Adipocyte (in vitro differentiated cells): ENCODE measurements around the gene ENKD1.

Experiments
- DNase-seq: peaks from one replicate; pipeline ENCODE4 v3.0.0-alpha.2; 2015; ENCODE audit warnings: low read depth
- H3K27me3 ChIP-seq: replicated peaks from 2 replicates; pipeline ENCODE4 v1.7.0; 2013; ENCODE audit warnings: mild to moderate bottlenecking, low read length, moderate library complexity; ENCODE audit not compliant: control insufficient read depth, insufficient read depth
- H3K36me3 ChIP-seq: 2 replicates; pipeline ENCODE4 v1.7.0; 2013; ENCODE audit warnings: low read length, mild to moderate bottlenecking, moderate library complexity; ENCODE audit not compliant: control insufficient read depth, insufficient read depth, severe bottlenecking
- H3K4me1 ChIP-seq: 2 replicates; pipeline ENCODE4 v1.7.0; 2013; ENCODE audit warnings: mild to moderate bottlenecking, low read length, moderate library complexity; ENCODE audit not compliant: control insufficient read depth, insufficient read depth
- H3K4me3 ChIP-seq: 2 replicates; pipeline ENCODE4 v1.7.0; 2013; ENCODE audit warnings: mild to moderate bottlenecking, low read length, moderate library complexity
- H3K9ac ChIP-seq: 2 replicates; pipeline ENCODE4 v1.7.0; 2013; ENCODE audit warnings: mild to moderate bottlenecking, low read length, moderate library complexity
- H3K9me3 ChIP-seq: 2 replicates; pipeline ENCODE4 v1.7.0; 2013; ENCODE audit warnings: mild to moderate bottlenecking, low read length, moderate library complexity; ENCODE audit not compliant: control insufficient read depth

Gene ENKD1

DNA sequence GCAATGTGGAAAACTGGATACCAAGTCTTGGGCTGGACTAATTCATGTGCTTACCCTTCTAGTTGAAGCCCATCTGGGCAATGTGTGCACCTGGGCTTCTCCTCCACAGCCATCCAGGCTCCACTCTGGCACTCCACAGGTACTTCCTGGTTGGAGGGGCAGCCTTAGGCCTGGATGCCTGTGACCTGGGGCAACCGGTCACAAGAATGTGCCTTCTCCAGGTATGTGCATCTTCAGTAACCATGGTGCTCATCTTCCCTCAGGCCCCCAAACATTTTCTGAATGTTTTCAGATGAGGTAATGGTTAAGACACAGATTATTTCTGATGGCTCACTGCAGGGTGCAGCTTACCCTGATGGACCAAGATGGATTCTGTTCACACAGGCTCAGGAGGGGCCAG lies 11.2 kb upstream of the ENKD1 start:
- Histone ChIP-seq H3K9me3 (no peaks in the 10 kb centered on the region), H3K27me3 (no peaks in the 10 kb centered on the region), H3K4me1 (peaks cover 41% of the 10 kb centered on the region), H3K4me3 (no peak overlapping the region), H3K9ac (no peak overlapping the region), H3K36me3 (peaks cover 3% of the 10 kb centered on the region)
- no peak for DNase-seq

DNA sequence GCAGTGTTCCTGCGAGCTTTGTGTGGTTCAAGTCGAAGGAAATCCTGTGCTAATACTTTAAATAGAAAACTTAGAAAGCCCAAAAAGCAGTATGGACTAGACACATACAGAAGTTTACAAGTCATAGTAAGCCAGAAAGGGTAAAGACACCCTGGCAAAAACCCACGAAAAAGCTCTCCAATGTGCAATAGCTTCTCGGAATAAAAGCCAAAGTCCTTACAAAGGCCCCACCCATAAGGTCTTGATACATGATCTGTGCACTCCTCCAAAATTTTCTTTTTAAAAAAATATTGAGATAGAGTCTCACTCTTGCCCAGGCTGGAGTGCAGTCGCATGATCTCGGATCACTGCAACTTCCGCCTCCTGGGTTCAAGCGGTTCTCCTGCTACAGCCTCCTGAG lies 10.4 kb upstream of the ENKD1 start:
- Histone ChIP-seq H3K27me3 (no peaks in the 10 kb centered on the region), H3K36me3 (no peaks in the 10 kb centered on the region), H3K4me3 (no peak overlapping the region), H3K9me3 (no peaks in the 10 kb centered on the region), H3K4me1 (peaks cover 41% of the 10 kb centered on the region), H3K9ac (peak overlapping the region; percentile 23)
- no peak for DNase-seq

DNA sequence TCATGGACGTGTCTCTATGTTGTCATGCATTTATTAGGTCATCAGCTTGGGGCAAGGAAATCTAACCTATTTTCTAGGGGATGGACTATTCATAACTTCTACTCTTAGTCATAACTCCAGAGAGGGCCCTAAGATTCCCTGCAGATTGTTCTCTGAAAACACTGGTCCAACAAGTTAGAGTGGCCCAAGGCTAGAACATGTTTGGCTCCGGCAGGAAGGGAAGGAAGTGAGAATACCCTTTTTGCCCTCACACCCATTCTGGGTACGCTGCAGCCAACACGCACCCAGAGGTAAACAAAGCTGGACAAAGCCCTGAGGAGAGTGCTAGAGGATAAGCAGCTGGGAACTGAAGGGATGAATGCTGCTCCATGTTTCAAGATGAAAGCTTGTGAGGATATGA lies 10.0 kb upstream of the ENKD1 start:
- no peaks in the 10 kb centered on the region for H3K27me3 ChIP-seq
- DNase-seq: no peak
- H3K9ac ChIP-seq: peak overlapping the region; percentile 23
- no peaks in the 10 kb centered on the region for H3K36me3 ChIP-seq
- H3K4me1 ChIP-seq: peaks cover 41% of the 10 kb centered on the region
- no peak overlapping the region for H3K4me3 ChIP-seq
- no peaks in the 10 kb centered on the region for H3K9me3 ChIP-seq

DNA sequence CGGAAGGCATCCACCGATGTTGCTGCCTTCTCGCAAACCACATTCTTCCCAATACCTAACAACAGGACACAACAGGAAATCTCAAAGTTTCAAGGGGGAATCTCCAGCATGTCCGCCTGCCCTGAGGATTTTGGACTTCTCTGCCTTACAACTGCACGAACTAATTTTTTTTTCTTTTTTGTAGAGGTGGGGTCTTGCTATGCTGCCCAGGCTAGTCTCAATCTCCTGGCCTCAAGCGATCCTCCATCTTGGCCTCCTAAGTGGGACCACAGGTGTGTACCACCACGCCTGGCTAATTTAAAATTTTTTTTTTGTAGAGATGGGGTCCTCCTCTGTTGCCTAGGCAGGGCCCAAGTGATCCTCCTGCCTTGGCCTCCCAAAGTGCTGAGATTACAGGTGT lies 9.4 kb upstream of the ENKD1 start:
- Histone ChIP-seq H3K4me3 (no peak overlapping the region), H3K9me3 (no peaks in the 10 kb centered on the region), H3K36me3 (no peaks in the 10 kb centered on the region), H3K9ac (no peak overlapping the region), H3K4me1 (peaks cover 41% of the 10 kb centered on the region), H3K27me3 (no peaks in the 10 kb centered on the region)
- no peak for DNase-seq

DNA sequence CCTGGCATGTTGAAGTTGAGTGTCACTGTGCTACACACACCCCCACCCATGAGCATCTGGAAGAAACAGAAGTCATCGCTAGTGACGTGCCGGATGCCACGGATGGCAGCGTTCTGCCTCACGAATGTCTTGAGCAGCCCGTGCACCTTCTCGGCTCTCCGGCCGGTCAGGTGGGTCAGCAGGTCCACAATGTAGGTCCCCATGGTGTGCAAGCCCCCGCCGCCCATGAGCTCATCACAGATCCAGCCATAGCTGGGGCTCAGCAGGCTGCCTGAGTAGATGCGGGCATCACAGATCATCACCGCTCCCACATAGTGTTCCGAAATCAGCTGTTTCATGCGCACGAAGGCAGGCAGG lies 9.0 kb upstream of the ENKD1 start:
- Histone ChIP-seq H3K9me3 (no peaks in the 10 kb centered on the region), H3K9ac (no peak overlapping the region), H3K27me3 (no peaks in the 10 kb centered on the region), H3K4me1 (peaks cover 41% of the 10 kb centered on the region), H3K36me3 (no peaks in the 10 kb centered on the region), H3K4me3 (no peak overlapping the region)
- no peak for DNase-seq

DNA sequence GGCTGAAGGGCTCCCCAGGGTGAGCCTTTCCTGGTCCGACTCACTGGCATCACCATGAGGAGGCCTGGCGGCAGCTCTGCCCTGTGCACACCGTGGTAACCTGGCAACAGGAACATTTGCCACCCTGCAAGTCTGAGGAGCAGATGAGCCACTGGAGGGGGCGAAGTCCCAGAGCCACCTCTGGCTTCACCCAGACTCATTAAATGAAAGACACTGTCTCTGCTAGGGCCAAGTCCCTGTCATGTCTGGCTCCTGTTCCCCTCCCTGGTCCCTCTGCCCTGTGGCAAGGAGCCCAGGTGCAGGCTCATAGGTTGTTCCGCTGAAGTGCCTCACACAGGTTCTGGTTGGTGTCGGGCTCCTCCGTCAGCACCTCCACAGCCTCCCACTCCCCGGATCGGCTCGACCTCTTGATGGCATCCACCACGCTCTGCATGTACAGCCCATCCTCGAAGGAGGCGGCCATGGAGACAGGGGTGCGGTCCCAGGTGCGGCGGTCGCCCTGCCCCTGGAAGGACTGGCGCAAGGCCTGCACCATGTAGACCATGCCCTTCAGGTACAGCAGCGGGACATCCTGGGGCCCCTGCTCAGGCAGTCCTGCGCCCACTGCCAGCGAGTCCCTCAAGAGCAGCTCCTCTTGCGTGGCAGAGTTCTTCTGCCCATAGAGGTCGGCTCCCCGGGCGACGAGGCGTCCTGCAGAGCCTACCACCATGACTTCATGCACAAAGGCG lies 8.5 kb upstream of the ENKD1 start:
- DNase-seq: no peak
- Histone ChIP-seq H3K4me3 (no peak overlapping the region), H3K4me1 (peaks cover 41% of the 10 kb centered on the region), H3K9ac (peak overlapping the region; percentile 69), H3K9me3 (no peaks in the 10 kb centered on the region), H3K27me3 (no peaks in the 10 kb centered on the region), H3K36me3 (no peaks in the 10 kb centered on the region)

DNA sequence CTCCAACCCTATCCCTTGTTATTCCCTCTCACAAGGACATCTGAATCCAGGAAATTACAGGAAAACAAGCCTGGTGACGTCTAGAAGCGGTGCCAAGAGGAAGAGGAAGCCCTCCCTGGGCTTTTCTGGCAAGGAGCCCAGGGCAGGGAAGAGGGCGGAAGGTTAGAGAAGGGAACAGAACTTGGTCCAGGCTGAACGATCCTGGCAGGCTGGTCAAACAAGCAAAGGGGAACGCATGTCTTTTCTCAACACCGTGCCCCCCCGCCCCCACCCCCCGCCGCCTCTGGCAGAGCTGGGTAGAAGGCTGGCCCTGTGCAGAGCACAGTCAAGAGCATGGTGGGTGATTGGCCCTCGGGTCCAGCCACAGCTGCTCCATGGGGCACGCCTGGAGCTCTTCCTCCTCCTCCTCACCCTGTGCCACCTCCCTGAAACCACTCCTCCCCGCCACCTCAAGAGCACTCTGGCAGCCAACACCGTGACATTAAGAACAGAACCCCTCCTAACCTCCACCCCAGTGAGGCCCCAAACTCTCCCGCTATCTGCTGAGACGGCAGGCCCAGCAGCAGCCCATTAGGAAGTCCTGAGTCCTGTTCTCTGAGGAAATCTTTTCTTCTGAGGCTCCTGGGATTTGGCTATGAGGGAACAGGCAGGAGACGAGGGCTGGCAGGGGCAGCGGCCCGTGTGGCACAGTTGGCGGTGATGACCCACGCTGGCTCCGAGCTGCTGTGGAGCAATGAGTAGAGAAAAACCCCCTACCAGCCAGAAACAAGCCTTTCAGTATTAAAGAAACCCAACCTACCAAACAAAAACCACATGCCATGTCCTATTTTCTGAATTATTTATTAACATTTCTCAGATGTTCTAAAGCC lies 7.4 kb upstream of the ENKD1 start:
- no peak for DNase-seq

DNA sequence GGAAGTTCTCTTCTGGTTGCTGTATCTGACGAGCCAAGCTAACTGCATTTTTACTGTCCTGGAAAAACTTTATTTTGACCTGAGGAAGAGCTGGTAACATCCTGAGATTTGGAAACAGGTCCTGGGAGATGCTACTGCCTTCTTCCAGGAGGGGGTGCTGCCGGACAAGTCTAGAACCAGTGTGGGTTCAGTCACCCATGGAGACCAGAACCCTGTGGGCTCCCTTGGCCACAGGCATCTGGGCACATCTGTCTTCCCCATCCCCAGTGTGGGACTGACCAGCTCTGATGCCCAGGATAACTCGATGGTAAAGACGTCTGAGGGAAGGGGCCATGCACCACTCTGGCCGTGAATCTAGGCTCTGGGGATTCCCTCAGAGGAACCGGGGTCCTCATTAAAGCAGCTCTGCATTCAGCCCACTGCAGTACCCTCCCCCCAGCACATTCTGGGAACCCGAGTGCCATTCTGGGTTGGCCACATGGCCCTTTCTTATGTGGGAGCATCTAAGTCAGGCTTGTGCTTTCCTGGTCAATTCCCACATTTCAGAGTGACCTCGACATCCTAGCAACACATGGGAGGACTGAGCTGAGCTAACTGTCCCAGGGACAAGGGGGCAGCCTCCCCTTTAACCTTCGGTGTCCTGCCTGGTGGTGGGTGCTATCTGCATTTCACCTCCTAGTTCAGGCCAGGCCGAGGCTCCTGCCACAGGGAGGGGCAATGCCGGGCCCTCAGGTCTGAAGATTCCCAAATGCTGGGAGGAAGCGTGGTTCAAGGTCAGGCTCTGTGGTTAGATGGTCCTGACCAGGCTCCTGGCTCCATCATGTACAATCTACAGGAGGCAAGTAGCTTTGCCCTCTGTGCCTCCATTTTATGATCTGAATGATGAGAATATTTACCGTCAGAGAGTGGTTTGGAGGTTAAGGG lies 6.5 kb upstream of the ENKD1 start:
- DNase-seq: peak; percentile 77
- H3K9ac ChIP-seq: peak overlapping the region; percentile 48
- H3K27me3 ChIP-seq: no peaks in the 10 kb centered on the region
- H3K9me3 ChIP-seq: no peaks in the 10 kb centered on the region
- peaks cover 37% of the 10 kb centered on the region for H3K4me1 ChIP-seq
- H3K36me3 ChIP-seq: no peaks in the 10 kb centered on the region
- H3K4me3 ChIP-seq: no peak overlapping the region

More for the DNA sequence above, 7.4 kb upstream of the ENKD1 start:
- H3K27me3 ChIP-seq: no peaks in the 10 kb centered on the region
- no peaks in the 10 kb centered on the region for H3K9me3 ChIP-seq
- peaks cover 40% of the 10 kb centered on the region for H3K4me1 ChIP-seq
- H3K9ac ChIP-seq: peak overlapping the region; percentile 69
- H3K36me3 ChIP-seq: no peaks in the 10 kb centered on the region
- H3K4me3 ChIP-seq: no peak overlapping the region

DNA sequence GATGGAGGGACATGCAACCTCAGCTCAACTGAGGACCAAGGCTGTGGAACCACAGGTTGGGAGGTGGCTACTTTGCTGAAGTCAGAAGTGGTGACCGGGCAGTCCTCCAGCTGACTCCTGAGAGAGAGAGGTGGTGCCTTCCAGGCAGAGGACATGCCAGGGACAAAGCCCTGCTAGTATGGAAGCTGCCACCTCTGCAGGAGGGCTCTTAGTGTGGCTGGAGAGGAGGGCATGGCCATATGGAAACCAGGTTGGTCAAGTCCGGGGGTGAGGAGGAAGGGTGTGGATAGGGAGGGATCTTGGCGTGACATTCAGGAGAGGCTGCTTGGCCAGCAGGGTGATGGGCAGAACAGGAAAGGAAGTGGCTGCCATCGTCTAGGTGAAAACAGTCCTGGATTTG lies 5.8 kb upstream of the ENKD1 start:
- H3K36me3 ChIP-seq: no peaks in the 10 kb centered on the region
- H3K4me1 ChIP-seq: peaks cover 38% of the 10 kb centered on the region
- no peaks in the 10 kb centered on the region for H3K27me3 ChIP-seq
- H3K4me3 ChIP-seq: no peak overlapping the region
- H3K9ac ChIP-seq: no peak overlapping the region
- no peak for DNase-seq
- H3K9me3 ChIP-seq: no peaks in the 10 kb centered on the region

DNA sequence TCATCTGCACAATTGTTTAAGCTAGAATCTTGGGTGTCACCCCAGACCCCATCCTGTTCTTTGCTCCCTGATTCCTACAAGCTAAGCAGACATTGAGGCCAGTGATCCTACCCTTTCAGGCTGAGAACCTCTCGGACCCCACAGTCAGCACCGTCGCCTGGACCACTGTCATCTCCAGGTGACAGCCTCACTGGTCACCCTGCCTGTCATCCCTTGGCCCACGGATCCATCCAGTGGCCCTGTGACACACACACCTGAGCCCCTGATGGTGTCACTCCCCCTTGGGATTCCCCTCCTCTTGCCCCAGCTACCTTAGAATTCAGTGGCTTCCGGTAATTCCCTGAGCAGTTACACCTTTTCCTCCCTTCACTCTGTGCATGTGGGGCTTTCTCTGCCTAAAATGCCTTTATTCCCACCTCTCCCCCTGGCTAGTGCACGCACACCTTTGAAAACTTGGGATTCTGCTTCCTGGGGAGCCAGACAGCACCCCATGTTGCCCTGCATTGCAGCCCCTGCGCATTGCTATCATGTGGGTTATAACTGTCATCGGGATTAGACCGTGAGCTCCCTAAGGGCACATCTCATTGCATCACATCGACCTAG lies 3.0 kb upstream of the ENKD1 start:
- Histone ChIP-seq H3K9me3 (no peaks in the 10 kb centered on the region), H3K4me1 (peaks cover 37% of the 10 kb centered on the region), H3K9ac (no peak overlapping the region), H3K36me3 (no peaks in the 10 kb centered on the region), H3K4me3 (no peak overlapping the region), H3K27me3 (no peaks in the 10 kb centered on the region)
- DNase-seq: no peak
